Transverse colon (tissue), 4 donors: ENCODE data around the gene ZC3H7A.

ENCODE experiments used
- CTCF ChIP-seq, 5 experiments: fragments of 200-600 bp in 3 of 5; fragments of 450-650 bp in 2 of 5; sonication (generic) in 3 of 5; IDR thresholded peaks; 1 replicate in 2 of 5; 2 replicates in 3 of 5; pipeline ENCODE4 v1.5.1; 2016 to 2017; ENCODE audit warnings: antibody characterized with exemption in 5 of 5, inconsistent platforms in 3 of 5, mild to moderate bottlenecking in 2 of 5, moderate library complexity in 1 of 5
- EP300 ChIP-seq: sonication (generic); formaldehyde crosslinking; IDR thresholded peaks from one replicate; pipeline ENCODE4 v1.6.1; 2017; ENCODE audit warnings: antibody characterized with exemption, low read depth
- POLR2A ChIP-seq: fragments of 450-650 bp; IDR thresholded peaks from one replicate; pipeline ENCODE4 v1.6.1; 2016; ENCODE audit warnings: antibody characterized with exemption, mild to moderate bottlenecking, moderate library complexity
- POLR2AphosphoS5 ChIP-seq, 3 donors: sonication (generic); formaldehyde crosslinking; IDR thresholded peaks; one replicate each; pipeline ENCODE4 v1.6.1; 2016; ENCODE audit warnings: antibody characterized with exemption in 3 of 3

GRCh38 chr16:11819798-11820197, 22.7 kb upstream of the ZC3H7A start:
- TF ChIP-seq EP300 (no peak), CTCF (IDR thresholded peaks at IDR 0.05) (no peak), POLR2AphosphoS5 (IDR thresholded peaks at IDR 0.05) (no peak), POLR2A (no peak)
